HG03139 (cell line): ENCODE measurements around the gene PRMT3.
"Not testable (repeated sequence)": the region's sequence is repeated elsewhere in the genome, so short reads cannot be mapped to it uniquely, and the experiment has no call there.

Source experiments
- ATAC-seq: cut with Tn5 transposase; IDR thresholded peaks from one replicate; pipeline ENCODE4 v1.9.1; 2021; ENCODE audit not compliant: unreplicated experiment

The PRMT3 gene

GRCh38 chr11:20497124-20497792 is 109.7 kb downstream of the PRMT3 start:
- ATAC-seq = no peak

DNA sequence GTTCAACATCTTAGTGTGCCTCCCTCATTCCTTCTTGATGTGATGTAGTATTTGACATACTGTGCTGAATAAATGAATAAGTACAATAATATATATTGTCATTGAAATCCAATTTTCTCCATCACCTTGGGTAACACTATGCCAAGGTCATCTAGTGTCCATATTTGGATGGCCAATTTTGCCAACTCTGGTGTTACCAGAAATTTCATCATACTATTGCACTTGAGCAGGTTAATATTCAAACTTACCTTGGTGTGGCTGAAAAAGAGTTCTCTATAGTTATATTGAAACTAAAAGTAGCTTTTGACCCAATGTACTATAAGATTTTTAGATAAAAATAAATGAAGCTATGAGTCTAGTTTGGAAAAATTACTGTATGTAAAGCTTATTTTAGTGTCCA is 113.7 kb downstream of the PRMT3 start:
- ATAC-seq = no peak

DNA sequence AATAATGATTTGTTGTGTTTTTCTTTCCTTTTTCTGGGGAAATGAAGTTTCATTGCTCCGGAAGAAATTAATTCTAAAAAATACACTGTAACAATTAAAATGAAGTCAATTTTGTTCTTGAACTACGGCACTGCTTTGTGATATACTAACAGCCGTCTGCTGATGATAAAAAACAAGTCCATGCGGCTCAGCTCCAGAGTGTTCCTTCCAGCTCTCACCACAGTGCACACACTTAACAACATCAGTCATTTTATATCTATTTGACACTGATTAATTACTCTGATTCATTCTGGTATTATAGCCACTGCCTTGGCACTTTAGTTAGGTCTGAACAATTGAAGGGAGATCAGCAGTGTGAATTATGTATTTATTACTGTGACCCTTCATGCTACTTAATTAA is 114.5 kb downstream of the PRMT3 start:
- no peak for ATAC-seq

DNA sequence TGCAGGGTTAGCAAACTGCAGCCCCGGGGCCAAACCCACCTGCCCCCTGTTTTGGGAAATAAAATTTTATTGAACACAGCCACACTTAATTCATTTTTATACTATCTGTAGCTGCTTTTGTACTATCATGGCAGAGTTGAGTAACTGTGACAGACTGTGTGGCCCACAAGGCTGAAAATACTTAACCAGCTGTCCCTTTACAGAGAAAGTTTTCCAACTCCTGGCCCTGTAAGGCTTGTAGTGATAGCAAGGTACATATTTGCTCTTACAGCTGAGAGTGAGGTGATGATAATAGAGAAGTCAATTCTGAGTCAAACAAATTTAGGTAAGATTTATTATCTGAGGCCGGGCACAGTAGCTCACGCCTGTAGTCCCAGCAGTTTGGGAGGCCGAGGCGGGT is 124.5 kb downstream of the PRMT3 start:
- no peak for ATAC-seq

GRCh38 chr11:20512869-20513268 is 125.4 kb downstream of the PRMT3 start:
- ATAC-seq = no peak

- no peak for ATAC-seq
Observed at GRCh38 chr11:20518323-20518834, 130.9 kb downstream of the PRMT3 start.

DNA sequence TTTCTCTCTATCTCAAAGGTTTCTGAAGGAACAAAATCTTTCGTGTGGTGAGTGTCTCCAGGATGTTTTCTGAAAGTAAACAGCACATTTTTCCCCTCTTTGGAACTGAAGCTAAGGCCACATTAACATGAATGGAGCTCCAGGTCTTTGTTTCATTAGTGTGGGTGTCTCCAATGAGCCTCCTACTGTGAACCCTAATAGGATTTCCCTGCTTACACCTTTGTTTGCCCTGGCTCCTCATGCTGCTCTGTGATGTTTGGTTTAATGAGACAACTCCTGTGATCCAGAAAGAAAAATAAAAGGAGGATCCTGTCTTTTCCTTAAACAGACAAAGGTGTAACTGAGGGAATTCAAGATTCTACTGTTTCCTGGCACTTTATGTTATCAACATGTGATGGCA is 135.0 kb downstream of the PRMT3 start:
- ATAC-seq = no peak

DNA sequence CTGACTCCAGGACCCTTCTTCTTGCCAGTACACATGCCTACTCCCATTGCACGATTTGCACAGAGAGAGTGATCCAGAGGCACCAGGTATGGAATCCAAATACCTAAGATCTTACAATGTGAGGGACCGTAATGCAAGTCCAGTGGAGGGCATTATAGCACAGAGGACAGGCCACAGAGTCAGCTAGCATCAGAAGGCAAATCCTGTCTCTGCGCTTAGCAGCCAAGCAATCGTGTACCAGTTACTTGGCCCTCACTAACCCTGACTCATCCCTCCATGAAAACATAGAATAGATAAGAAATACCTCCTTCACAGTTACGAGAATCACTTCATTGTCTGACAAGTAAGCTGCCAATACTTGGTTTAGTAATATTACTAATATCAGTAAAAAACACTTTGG is 142.2 kb downstream of the PRMT3 start:
- ATAC-seq = no peak

DNA sequence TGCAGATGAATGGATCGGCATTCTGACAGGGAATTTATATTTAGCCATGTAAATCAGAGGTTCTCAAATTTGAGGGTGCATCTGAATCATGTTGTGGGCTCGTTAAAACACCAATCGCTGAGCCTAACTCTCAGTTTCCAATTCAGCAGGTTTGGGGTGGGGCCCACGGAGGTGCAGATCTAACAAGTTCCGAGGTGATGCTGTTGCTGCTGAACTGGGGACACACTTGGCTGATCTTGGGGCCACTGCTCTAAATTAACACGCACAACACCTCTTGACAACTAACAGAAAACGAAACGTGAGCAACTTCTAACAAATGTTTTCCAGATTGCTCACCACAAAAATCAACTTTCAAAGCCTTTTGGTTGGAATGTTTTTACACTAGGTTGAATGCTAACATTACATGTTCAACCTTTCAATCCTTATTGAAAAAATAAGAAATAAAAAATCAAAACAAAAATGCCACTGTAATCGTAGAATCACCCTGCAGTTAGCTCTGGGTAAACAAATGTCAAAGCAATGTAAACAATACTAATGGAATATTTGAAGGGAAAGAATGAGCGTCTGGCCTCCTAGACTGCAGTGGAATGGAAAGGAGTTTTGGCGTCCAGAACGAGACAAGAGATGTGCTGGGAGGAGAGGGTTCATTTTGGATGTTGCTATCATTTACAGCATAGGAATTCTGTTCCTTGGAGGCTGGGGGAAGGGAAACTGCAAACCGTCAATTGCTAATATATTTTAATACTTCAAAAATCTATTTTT is 143.6 kb downstream of the PRMT3 start:
- ATAC-seq = no peak

DNA sequence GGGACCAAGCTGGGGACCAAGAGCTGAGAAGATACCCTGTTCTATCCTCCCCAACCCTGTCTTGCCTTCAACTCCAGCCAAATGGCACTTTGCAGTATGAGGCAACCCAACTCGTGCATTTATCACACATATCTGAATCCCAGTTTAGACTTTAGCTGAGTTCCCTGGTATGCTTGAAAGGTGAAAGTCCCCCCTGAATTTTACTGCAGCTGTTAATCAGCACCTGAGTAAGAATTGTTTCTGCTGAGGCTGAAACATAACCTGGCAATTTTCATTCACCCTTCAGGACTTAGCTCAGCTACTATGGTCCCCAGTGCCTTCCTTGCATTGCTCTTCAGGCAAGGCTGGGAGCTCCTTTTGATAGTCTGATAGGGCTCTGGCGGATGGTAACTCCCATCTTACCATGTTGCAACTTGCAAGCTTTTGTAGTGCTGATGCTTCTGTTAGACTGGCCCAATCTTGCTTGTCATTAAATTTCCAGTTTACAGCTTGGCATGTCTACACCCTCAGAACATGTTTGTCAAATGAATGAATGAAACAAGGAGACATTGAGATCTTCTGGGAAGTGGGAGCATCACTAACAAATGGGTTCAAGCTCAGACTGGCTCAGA is 147.9 kb downstream of the PRMT3 start:
- no peak for ATAC-seq

- no peak for ATAC-seq
Observed at GRCh38 chr11:20536365-20536764, 148.8 kb downstream of the PRMT3 start.

GRCh38 chr11:20536784-20537183 is 149.3 kb downstream of the PRMT3 start:
- no peak for ATAC-seq

DNA sequence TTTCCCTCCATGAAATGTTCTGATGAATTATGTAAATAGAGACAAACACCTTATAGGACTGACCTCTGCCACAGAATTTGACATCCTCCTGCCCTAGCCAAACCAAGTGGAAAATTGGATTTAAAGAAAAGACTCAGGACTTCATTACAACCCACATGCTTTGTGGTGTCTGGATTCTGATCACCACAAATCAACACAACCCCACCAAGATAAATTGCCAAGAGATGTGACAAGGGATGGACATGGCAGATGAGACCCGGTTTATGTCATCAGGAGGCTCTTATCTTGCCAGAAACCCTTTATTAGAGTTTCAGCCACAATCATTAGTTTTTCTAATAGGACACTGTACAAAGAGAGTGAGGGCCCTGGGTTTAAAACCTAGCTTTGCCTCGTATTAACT is 154.0 kb downstream of the PRMT3 start:
- no peak for ATAC-seq

- no peak for ATAC-seq
Observed at GRCh38 chr11:20544603-20545237, 157.2 kb downstream of the PRMT3 start.

DNA sequence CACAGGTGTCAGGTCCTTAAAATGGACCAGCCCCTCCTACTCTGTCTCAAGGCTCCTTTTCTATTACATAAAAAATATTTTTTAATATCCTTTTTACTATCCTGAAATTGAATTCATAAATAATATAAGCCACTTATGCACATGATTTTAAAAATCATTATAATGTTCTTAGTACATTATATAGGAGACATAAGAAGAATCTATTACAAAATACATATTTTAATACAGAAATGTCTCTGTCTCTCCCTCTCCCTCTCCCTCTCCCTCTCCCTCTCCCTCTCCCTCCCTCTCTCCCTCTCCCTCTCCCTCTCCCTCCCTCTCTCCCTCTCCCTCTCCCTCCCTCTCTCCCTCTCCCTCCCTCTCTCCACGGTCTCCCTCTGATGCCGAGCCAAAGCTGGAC is 159.9 kb downstream of the PRMT3 start:
- ATAC-seq = no peak

DNA sequence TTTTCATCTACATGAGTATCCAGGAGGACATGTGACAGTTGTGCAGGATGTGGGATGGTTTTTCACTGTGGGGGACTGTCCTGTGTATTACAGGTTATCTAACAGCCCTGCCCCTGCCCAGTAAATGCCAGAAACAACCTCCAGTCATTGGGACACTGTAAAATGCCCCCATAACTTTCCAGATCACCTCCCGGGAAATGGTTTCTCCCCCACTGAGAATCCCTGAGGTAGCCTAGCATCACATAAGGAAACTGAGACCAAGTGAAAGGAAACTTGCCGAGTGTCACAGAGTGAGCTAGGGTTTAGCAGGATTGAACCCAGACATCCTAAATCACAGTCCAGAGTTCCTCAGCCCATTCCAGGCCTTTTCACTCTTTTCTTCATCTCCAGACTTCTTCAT is 163.6 kb downstream of the PRMT3 start:
- no peak for ATAC-seq

- ATAC-seq = no peak
Observed at GRCh38 chr11:20555783-20556182, 168.3 kb downstream of the PRMT3 start.

DNA sequence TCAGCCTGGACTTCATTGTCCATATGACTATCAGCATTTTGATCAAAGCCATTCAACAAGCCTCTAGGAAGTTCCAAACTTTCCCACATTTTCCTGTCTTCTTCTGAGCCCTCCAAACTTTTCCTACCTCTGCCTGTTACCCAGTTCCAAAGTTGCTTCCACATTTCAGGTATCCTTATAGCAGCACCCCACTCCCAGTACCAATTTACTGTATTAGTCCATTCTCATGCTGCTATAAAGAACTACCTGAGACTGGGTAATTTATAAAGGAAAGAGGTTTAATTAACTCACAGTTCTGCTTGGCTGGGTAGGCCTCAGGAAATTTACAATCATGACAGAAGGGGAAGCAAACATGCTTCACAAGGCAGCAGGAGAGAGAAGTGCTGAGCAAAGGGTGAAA is 168.9 kb downstream of the PRMT3 start:
- not testable (repeated sequence) for ATAC-seq

- no peak for ATAC-seq
Observed at GRCh38 chr11:20558741-20559140, 171.2 kb downstream of the PRMT3 start.
